Dendritic cell treated with granulocyte-macrophage colony-stimulating factor and Interleukin-4, amounts not matched to agents 40 ng/mL and 50 ng/mL, for 4 days (primary cell): ENCODE results near the gene ATXN1.

Source experiments
- H3K27ac Mint-ChIP-seq: one replicate; pipeline ENCODE4 v1.8.0; 2022; ENCODE audit warnings: mild to moderate bottlenecking, mixed read lengths
- H3K27me3 Mint-ChIP-seq: one replicate; pipeline ENCODE4 v1.8.0; 2022; ENCODE audit warnings: mild to moderate bottlenecking, mixed read lengths
- H3K36me3 Mint-ChIP-seq: one replicate; pipeline ENCODE4 v1.8.0; 2022; ENCODE audit warnings: low read depth, mixed read lengths
- H3K4me1 Mint-ChIP-seq: one replicate; pipeline ENCODE4 v1.8.0; 2022; ENCODE audit warnings: low read depth, mixed read lengths
- H3K4me3 Mint-ChIP-seq: one replicate; pipeline ENCODE4 v1.8.0; 2022; ENCODE audit warnings: mild to moderate bottlenecking, moderate library complexity, mixed read lengths
- H3K9me3 Mint-ChIP-seq: one replicate; pipeline ENCODE4 v1.8.0; 2022; ENCODE audit warnings: mixed read lengths
- intact Hi-C: fragments of 100-400 bp; cut with micrococcal nuclease; formaldehyde crosslinking; loops from one replicate; pipeline ENCODE4 v1.15.0; 2022

The ATXN1 gene

GRCh38 chr6:16352821-16353438 is 408.3 kb downstream of the ATXN1 start:
- no peaks in the 10 kb centered on the region for H3K9me3 Mint-ChIP-seq
- peaks cover 40% of the 10 kb centered on the region for H3K36me3 Mint-ChIP-seq
- no peak overlapping the region for H3K27ac Mint-ChIP-seq
- intact Hi-C loops = no loop called here
- no peaks in the 10 kb centered on the region for H3K27me3 Mint-ChIP-seq
- no peak overlapping the region for H3K4me3 Mint-ChIP-seq
- peaks cover 15% of the 10 kb centered on the region for H3K4me1 Mint-ChIP-seq

- no peaks in the 10 kb centered on the region for H3K9me3 Mint-ChIP-seq
- H3K27ac Mint-ChIP-seq = no peak overlapping the region
- H3K4me3 Mint-ChIP-seq = no peak overlapping the region
- intact Hi-C loops = no loop called here
- peaks cover 37% of the 10 kb centered on the region for H3K36me3 Mint-ChIP-seq
- peaks cover 8% of the 10 kb centered on the region for H3K4me1 Mint-ChIP-seq
- H3K27me3 Mint-ChIP-seq = no peaks in the 10 kb centered on the region
Observed at GRCh38 chr6:16352258-16352635, 409.0 kb downstream of the ATXN1 start.

GRCh38 chr6:16349544-16349943 is 411.7 kb downstream of the ATXN1 start:
- H3K27ac Mint-ChIP-seq = no peak overlapping the region
- no peaks in the 10 kb centered on the region for H3K9me3 Mint-ChIP-seq
- H3K36me3 Mint-ChIP-seq = peaks cover 31% of the 10 kb centered on the region
- intact Hi-C loops = no loop called here
- H3K27me3 Mint-ChIP-seq = no peaks in the 10 kb centered on the region
- no peak overlapping the region for H3K4me3 Mint-ChIP-seq
- H3K4me1 Mint-ChIP-seq = no peaks in the 10 kb centered on the region

GRCh38 chr6:16346831-16347230 is 414.4 kb downstream of the ATXN1 start:
- H3K4me3 Mint-ChIP-seq = no peak overlapping the region
- peaks cover 15% of the 10 kb centered on the region for H3K4me1 Mint-ChIP-seq
- no peak overlapping the region for H3K27ac Mint-ChIP-seq
- H3K9me3 Mint-ChIP-seq = no peaks in the 10 kb centered on the region
- no peaks in the 10 kb centered on the region for H3K27me3 Mint-ChIP-seq
- H3K36me3 Mint-ChIP-seq = peaks cover 41% of the 10 kb centered on the region
- intact Hi-C loops = no loop called here

GRCh38 chr6:16345449-16346330 is 415.6 kb downstream of the ATXN1 start:
- Mint-ChIP-seq H3K4me1 (peaks cover 15% of the 10 kb centered on the region), H3K36me3 (peaks cover 41% of the 10 kb centered on the region), H3K9me3 (no peaks in the 10 kb centered on the region), H3K27me3 (no peaks in the 10 kb centered on the region), H3K27ac (peak overlapping the region; percentile 61), H3K4me3 (no peak overlapping the region)
- intact Hi-C loops = no loop called here

GRCh38 chr6:16344756-16345155 is 416.5 kb downstream of the ATXN1 start:
- intact Hi-C loops = no loop called here

GRCh38 chr6:16343593-16343992 is 417.7 kb downstream of the ATXN1 start:
- H3K9me3 Mint-ChIP-seq = no peaks in the 10 kb centered on the region
- peaks cover 25% of the 10 kb centered on the region for H3K4me1 Mint-ChIP-seq
- no peaks in the 10 kb centered on the region for H3K27me3 Mint-ChIP-seq
- H3K36me3 Mint-ChIP-seq = peaks cover 39% of the 10 kb centered on the region
- no peak overlapping the region for H3K4me3 Mint-ChIP-seq
- peak overlapping the region; percentile 61 for H3K27ac Mint-ChIP-seq
- intact Hi-C loops = no loop called here

More at GRCh38 chr6:16344756-16345155, 416.5 kb downstream of the ATXN1 start:
- H3K27ac Mint-ChIP-seq = peak overlapping the region; percentile 61
- no peaks in the 10 kb centered on the region for H3K27me3 Mint-ChIP-seq
- H3K9me3 Mint-ChIP-seq = no peaks in the 10 kb centered on the region
- H3K4me1 Mint-ChIP-seq = peaks cover 15% of the 10 kb centered on the region
- H3K4me3 Mint-ChIP-seq = no peak overlapping the region
- H3K36me3 Mint-ChIP-seq = peaks cover 41% of the 10 kb centered on the region

- Mint-ChIP-seq H3K36me3 (peaks cover 40% of the 10 kb centered on the region), H3K9me3 (no peaks in the 10 kb centered on the region), H3K4me3 (no peak overlapping the region), H3K27me3 (no peaks in the 10 kb centered on the region), H3K27ac (peak overlapping the region; percentile 38), H3K4me1 (peaks cover 54% of the 10 kb centered on the region)
- intact Hi-C loops = loop anchor here (10.0 kb wide), 1 partner anchor 626 kb away; no protein-coding TSS in a partner anchor
Observed at GRCh38 chr6:16339265-16339587, 422.0 kb downstream of the ATXN1 start.

- H3K4me3 Mint-ChIP-seq = no peak overlapping the region
- peaks cover 49% of the 10 kb centered on the region for H3K4me1 Mint-ChIP-seq
- no peaks in the 10 kb centered on the region for H3K27me3 Mint-ChIP-seq
- no peaks in the 10 kb centered on the region for H3K9me3 Mint-ChIP-seq
- intact Hi-C loops = loop anchor here (10.0 kb wide), 1 partner anchor 626 kb away; no protein-coding TSS in a partner anchor
- H3K36me3 Mint-ChIP-seq = peaks cover 35% of the 10 kb centered on the region
- peak overlapping the region; percentile 38 for H3K27ac Mint-ChIP-seq
Observed at GRCh38 chr6:16338577-16339264, 422.5 kb downstream of the ATXN1 start.

- Mint-ChIP-seq H3K4me1 (peaks cover 41% of the 10 kb centered on the region), H3K27me3 (no peaks in the 10 kb centered on the region), H3K27ac (no peak overlapping the region), H3K9me3 (no peaks in the 10 kb centered on the region), H3K36me3 (peaks cover 28% of the 10 kb centered on the region), H3K4me3 (no peak overlapping the region)
- intact Hi-C loops = loop anchor here (10.0 kb wide), 1 partner anchor 627 kb away; no protein-coding TSS in a partner anchor
Observed at GRCh38 chr6:16337295-16337975, 423.8 kb downstream of the ATXN1 start.

GRCh38 chr6:16336911-16337294 is 424.4 kb downstream of the ATXN1 start:
- H3K27me3 Mint-ChIP-seq = no peaks in the 10 kb centered on the region
- peaks cover 39% of the 10 kb centered on the region for H3K4me1 Mint-ChIP-seq
- H3K36me3 Mint-ChIP-seq = peaks cover 26% of the 10 kb centered on the region
- H3K9me3 Mint-ChIP-seq = no peaks in the 10 kb centered on the region
- H3K27ac Mint-ChIP-seq = peak overlapping the region; percentile 35
- no peak overlapping the region for H3K4me3 Mint-ChIP-seq
- intact Hi-C loops = loop anchor here (10.0 kb wide), 1 partner anchor 628 kb away; no protein-coding TSS in a partner anchor

GRCh38 chr6:16336056-16336818 is 425.0 kb downstream of the ATXN1 start:
- Mint-ChIP-seq H3K27me3 (no peaks in the 10 kb centered on the region), H3K4me3 (no peak overlapping the region), H3K9me3 (no peaks in the 10 kb centered on the region), H3K27ac (peak overlapping the region; percentile 35), H3K36me3 (peaks cover 26% of the 10 kb centered on the region), H3K4me1 (peaks cover 39% of the 10 kb centered on the region)
- intact Hi-C loops = loop anchor here (10.0 kb wide), 1 partner anchor 629 kb away; no protein-coding TSS in a partner anchor

GRCh38 chr6:16335176-16335575 is 426.1 kb downstream of the ATXN1 start:
- intact Hi-C loops = loop anchor here (10.0 kb wide), 1 partner anchor 630 kb away; no protein-coding TSS in a partner anchor
- no peaks in the 10 kb centered on the region for H3K9me3 Mint-ChIP-seq
- peak overlapping the region; percentile 74 for H3K27ac Mint-ChIP-seq
- no peaks in the 10 kb centered on the region for H3K27me3 Mint-ChIP-seq
- H3K4me1 Mint-ChIP-seq = peaks cover 39% of the 10 kb centered on the region
- H3K36me3 Mint-ChIP-seq = peaks cover 32% of the 10 kb centered on the region
- H3K4me3 Mint-ChIP-seq = no peak overlapping the region
